ENCODE measurements around the gene UBE2O. TPM values are rescaled to one million over a fixed set of nuclear protein-coding genes. Genes with fewer than 3 reads are reported as not detected.

Gene UBE2O
- total RNA-seq, 6 experiments from 2014 or later = 24.3 to 26.0 (median 24.5) TPM

DNA sequence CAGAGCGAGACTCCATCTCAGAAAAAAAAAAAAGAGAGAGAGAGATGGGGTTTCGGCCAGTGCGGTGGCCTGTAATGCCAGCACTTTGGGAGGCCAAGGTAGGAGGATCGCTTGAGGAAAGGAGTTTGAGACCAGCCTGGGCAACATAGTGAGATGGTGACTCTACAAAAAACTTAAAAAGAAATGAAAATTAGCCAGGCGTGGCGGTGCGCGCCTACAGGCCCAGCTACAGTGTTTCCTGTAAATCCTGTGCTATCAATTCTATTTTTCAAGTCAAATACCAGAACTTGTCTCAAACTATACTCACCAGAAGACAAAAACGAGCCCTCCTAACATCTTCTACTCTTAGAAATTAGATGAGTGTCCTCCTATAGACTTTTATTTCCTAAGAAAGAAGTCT is 19.3 kb downstream of the UBE2O start:
- no peak overlapping the region for H3K4me3 Mint-ChIP-seq
- 0 out of 2 replicates have a peak, but pooled peaks cover 3% of the 10 kb centered on the region for H3K36me3 Mint-ChIP-seq (ENCODE audit: low read depth)
- DNase-seq = no peak
- H3K9me3 Mint-ChIP-seq = no peaks in the 10 kb centered on the region
- H3K27ac Mint-ChIP-seq = no peak overlapping the region
- H3K4me1 Mint-ChIP-seq (ENCODE audit: low read depth) = peaks cover 29% of the 10 kb centered on the region
- H3K27me3 Mint-ChIP-seq (ENCODE audit: insufficient read depth) = peaks cover 2% of the 10 kb centered on the region
- TF ChIP-seq, protein P1, sequence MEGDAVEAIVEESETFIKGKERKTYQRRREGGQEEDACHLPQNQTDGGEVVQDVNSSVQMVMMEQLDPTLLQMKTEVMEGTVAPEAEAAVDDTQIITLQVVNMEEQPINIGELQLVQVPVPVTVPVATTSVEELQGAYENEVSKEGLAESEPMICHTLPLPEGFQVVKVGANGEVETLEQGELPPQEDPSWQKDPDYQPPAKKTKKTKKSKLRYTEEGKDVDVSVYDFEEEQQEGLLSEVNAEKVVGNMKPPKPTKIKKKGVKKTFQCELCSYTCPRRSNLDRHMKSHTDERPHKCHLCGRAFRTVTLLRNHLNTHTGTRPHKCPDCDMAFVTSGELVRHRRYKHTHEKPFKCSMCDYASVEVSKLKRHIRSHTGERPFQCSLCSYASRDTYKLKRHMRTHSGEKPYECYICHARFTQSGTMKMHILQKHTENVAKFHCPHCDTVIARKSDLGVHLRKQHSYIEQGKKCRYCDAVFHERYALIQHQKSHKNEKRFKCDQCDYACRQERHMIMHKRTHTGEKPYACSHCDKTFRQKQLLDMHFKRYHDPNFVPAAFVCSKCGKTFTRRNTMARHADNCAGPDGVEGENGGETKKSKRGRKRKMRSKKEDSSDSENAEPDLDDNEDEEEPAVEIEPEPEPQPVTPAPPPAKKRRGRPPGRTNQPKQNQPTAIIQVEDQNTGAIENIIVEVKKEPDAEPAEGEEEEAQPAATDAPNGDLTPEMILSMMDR (IDR thresholded peaks at IDR 0.05) = no peak

DNA sequence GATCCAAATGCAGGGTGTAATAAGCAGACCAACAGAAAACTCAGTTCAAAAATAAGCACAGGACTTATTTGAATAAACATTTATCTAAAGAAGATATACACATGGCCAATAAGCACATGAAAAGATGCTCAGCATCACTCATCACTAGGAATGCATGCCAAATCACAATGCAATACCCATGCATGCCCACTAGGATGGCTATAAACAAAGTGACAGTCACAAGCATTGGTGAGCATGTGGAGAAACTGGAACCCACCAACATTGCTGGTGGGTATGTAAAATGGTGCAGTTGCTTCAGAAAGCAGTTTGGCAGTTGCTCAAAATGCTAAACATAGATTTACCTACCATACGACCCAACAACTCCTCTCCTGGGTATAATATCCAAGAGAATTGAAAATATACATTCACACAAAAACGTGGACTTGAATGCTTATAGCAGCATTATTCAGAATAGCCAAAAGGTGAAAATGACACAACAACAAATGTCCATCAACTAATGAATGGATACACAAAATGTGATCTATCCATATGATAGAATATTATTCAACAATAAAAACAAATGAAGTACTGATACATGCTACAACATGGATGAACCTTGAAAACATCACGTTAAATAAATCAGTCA is 20.1 kb downstream of the UBE2O start:
- peak; percentile 38 for DNase-seq
- TF ChIP-seq, protein P1 (IDR thresholded peaks at IDR 0.05) = peak; percentile 76
- peaks cover 2% of the 10 kb centered on the region for H3K27me3 Mint-ChIP-seq (ENCODE audit: insufficient read depth)

DNA sequence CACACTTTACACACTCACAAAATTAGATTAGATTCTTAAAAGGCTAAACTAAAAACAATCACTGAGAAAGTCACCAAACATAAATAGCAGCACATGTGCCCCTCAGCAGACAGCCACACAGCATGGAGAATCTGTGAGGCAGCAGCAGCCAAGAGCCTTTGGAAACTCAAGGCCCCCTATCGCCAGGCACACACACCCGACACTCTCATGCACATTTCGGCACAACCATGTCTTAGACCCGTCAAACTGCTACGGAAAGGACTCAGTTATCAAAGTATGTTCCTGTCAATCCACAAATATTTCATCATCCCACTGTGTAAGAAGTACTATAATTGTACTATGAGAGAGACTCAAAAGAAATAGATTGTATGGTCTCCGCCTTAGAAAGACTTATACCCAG is 20.9 kb downstream of the UBE2O start:
- Mint-ChIP-seq H3K27me3 (ENCODE audit: insufficient read depth) (peaks cover 2% of the 10 kb centered on the region), H3K9me3 (no peaks in the 10 kb centered on the region)
- TF ChIP-seq, protein P1 (IDR thresholded peaks at IDR 0.05) = no peak

More for the DNA sequence above, 20.1 kb downstream of the UBE2O start:
- H3K4me3 Mint-ChIP-seq = no peak overlapping the region
- H3K36me3 Mint-ChIP-seq (ENCODE audit: low read depth) = 0 out of 2 replicates have a peak, but pooled peaks cover 3% of the 10 kb centered on the region
- H3K9me3 Mint-ChIP-seq = no peaks in the 10 kb centered on the region
- no peak overlapping the region for H3K27ac Mint-ChIP-seq
- peaks cover 28% of the 10 kb centered on the region for H3K4me1 Mint-ChIP-seq (ENCODE audit: low read depth)

DNA sequence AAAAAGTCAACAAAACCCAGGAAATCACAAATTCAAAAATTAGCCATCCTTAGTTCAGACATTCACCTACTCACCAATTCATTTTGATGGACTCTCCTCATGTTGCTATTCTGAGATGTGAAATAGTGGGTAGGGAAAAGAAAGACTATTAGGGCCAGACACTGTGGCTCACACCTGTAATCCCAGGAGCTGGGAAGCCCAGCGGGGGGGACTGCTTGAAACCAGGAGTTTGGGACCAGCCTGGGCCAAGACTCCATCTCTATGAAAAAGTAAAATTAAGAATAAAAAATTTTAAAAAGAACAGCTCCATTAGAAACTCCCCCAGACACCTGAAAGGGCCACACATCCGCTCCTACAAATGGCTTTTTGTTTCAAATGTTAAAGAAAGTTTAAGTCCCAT is 21.4 kb downstream of the UBE2O start:
- H3K4me3 Mint-ChIP-seq = no peak overlapping the region
- H3K4me1 Mint-ChIP-seq (ENCODE audit: low read depth) = peaks cover 37% of the 10 kb centered on the region
- H3K9me3 Mint-ChIP-seq = no peaks in the 10 kb centered on the region

More for the DNA sequence above, 20.9 kb downstream of the UBE2O start:
- Mint-ChIP-seq H3K4me3 (no peak overlapping the region), H3K36me3 (ENCODE audit: low read depth) (0 out of 2 replicates have a peak, but pooled peaks cover 3% of the 10 kb centered on the region), H3K4me1 (ENCODE audit: low read depth) (peaks cover 34% of the 10 kb centered on the region), H3K27ac (no peak overlapping the region)
- DNase-seq = no peak

DNA sequence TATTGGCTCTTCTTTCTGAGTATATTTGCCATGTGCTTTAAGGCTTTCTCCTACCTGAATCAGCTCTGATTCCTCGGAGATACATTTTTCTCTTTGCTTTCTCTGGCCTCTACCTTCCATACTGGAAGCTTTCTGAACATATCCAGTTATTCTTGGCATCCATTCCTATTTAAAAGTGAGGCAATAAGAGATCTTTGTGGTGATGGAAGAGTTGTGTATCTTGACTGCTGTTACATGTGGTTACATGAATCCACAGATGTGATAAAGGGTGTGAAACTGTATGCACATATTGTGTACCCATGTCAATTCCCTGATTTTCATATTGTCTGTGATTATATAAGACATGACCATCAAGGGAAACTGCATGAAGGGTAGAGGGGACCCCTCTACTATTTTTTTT is 24.4 kb downstream of the UBE2O start:
- Mint-ChIP-seq H3K4me3 (no peak overlapping the region), H3K9me3 (no peaks in the 10 kb centered on the region), H3K4me1 (ENCODE audit: low read depth) (peaks cover 45% of the 10 kb centered on the region), H3K27me3 (ENCODE audit: insufficient read depth) (peaks cover 2% of the 10 kb centered on the region), H3K27ac (no peak overlapping the region; the same call in 1 of the 2 replicates), H3K36me3 (ENCODE audit: low read depth) (no peaks in the 10 kb centered on the region)
- TF ChIP-seq, protein P1 (IDR thresholded peaks at IDR 0.05) = no peak
- DNase-seq = no peak

More for the DNA sequence above, 21.4 kb downstream of the UBE2O start:
- 0 out of 2 replicates have a peak, but pooled peaks cover 3% of the 10 kb centered on the region for H3K36me3 Mint-ChIP-seq (ENCODE audit: low read depth)
- peaks cover 2% of the 10 kb centered on the region for H3K27me3 Mint-ChIP-seq (ENCODE audit: insufficient read depth)
- no peak overlapping the region for H3K27ac Mint-ChIP-seq
- TF ChIP-seq, protein P1 (IDR thresholded peaks at IDR 0.05) = no peak
- no peak for DNase-seq
